SHP77 (cell line): ENCODE results near the gene RTRAF.

Experiments used
- DNase-seq, 2 experiments: peaks; one replicate each; lab custom pipeline; 2025; lab: John Stamatoyannopoulos, UW

Gene RTRAF

DNA sequence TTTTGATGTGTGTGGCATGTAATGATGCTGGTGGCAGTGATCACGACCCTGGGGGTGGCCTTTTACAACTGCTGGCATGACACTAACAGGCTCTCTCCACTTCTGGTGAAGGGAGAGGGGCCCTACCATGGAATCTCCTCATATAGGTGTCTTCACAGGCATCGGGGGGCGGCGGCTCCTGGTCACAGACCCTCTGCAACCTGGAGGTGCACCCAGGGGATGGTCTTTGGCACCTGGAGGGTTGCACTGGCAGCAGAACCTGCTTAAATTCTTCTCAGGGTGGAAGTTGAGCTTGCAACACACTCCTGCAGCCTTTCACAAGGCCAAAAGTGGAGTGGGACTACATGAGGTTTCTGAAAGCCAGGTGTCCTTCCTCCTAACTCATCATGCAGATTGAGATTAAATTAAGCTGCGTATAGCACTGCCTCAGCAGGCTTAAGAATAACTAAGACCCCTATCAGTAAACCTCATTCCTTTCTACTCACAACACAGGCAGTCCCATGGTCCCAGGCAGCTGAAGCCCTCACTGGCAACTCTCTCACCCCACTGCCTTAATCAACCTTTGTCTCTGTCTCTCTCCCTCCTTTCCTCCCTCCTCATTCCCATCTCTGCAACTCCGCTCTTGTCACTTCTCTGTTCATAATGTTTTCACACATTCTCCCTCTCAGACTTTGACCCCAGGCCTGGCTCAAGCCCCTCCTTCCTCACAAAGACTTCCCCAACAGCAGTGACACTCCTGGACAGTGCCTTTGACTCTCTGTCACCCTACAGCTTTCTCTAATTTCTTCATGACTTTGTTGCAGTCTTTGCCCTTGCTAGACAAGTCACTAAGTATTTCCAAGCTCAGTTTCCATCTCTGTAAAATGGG is 60.6 kb downstream of the RTRAF start:
- no peak for DNase-seq

DNA sequence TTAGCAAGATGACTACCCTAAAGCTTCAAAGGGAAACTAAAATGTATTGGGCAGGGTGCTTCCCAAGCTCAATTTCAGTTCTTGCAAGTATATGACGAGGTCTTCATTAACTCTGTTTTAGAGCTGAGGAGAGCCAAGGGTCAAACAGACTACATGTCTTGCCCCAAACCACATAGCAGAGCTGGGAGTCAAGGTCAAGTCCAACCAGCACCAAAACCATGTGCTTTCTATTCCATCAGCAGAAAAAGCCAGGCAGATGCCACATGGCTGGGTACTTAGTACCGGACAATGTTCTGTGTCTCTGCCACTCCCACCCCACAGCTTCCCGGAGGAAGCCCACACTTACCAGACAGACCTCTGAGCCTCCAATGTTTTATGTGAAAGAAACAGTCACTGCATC is 61.9 kb downstream of the RTRAF start:
- no peak for DNase-seq

DNA sequence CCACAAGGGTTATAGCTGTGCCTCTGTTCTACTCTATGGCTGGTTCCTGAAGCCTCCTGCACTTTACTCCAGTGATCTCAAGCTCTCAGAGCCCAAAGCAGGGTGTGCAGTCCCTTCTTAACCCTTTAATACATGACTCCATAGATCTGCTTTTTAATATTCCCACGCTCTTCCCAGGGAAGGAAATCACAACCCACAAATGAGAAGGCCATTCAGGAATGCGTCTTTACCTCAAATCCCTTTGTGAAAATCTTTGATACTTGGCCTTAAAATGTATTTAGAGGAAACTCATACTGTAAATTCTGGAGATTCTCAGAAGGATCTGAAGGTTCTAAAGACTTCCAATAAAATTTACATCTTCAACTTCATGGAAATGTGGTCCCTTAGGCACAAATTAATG is 62.5 kb downstream of the RTRAF start:
- DNase-seq: no peak

DNA sequence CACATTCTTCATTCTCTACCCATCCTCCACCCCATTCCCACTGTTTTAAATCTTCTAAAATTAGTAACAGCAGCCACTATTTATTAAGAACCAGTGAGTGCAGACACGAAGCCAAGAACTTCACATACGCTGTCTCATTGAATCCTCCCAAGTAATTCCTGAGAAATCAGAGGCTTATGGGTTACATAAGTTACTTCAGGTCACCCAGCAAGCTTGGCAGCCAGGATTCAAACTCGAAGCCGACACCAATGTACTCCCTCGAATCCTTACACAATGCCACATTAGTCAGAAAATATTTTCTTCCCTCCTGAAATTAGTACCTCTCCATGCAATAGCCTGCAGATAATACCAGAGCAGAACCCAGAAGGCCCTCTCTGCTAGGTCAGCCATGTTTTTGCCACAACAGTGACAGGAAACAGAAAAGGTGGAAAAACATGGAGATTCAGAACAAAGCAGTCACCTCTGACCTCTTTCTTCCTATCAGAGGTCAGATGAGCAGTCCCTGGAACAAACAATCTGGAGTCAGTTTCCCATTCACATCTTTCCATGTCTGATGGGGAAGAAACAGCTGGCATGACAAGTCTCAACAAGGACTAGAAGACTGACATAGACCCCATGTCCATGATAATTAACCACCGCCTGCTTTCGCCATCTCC is 63.1 kb downstream of the RTRAF start:
- DNase-seq: no peak

DNA sequence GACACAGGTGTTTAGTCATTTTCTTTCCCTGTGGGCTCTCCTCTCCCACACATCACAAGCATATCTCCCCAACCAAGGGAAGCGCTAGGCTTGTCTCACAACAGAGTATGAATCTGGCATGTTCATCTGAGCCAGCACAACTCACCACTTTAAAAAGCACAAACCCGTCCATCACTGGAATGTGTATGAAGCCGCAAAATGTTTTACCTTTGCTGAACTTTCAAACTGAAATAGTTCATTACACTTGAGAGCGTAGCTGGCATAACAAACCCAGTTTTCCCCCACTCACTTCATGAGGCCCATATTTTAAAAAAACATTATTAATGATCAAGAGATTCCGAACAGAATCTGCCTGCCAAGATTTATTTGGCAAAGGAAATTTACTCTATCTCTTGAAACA is 63.7 kb downstream of the RTRAF start:
- no peak for DNase-seq

DNA sequence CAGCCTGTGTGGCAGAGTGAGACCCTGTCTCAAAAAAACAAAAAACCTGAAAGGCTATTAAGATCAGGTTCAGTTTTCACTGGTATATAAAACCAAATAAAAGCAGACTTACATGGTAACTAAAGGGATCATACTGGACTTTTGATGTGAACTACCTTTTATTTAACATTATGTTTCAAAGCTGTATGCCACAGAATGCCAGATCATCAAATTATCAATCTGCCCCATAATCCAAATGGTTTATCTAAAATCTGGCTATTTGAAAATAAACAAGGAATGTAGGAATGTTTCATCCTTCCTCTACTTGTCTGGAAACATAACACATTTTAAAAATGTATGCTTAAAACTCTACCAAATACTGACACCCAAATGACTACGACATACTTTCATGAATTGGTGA is 65.3 kb downstream of the RTRAF start:
- DNase-seq: no peak

DNA sequence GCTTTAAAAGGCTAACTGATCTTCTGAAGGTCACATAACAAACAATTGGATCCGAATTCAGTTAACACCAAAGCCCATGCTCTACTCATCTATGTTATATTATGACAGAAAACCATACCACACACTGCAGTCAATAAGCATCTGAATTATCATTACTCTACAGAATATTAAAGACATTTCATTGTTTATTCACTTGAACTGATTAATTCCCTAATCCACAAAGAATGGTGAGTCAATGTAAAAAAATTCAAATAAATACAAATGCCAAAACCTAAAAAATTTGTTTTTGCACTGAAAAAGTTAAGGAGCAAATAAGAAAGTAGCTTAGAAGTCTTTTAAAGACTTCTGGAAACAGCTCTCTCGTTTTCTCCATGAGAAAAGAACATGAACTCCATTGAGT is 65.8 kb downstream of the RTRAF start:
- no peak for DNase-seq

DNA sequence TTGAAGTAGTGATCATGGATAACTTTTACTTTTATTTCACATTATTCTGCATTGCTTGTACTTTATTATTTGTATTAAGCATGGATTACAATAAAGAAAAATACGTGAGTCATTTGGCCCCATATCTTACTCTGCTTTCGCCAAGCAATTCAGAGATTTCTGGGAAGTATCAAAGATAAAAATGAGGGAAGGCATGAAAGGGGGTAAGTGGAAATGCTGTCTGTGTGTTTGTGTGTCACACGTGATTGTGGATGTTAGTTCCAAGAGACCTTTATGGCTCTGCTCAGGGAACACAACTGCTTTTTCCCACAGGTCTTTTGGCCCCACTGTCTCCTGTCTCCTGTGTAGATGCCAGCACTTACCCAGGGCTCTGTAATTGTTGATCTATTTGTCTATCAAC is 69.0 kb downstream of the RTRAF start:
- DNase-seq: no peak

DNA sequence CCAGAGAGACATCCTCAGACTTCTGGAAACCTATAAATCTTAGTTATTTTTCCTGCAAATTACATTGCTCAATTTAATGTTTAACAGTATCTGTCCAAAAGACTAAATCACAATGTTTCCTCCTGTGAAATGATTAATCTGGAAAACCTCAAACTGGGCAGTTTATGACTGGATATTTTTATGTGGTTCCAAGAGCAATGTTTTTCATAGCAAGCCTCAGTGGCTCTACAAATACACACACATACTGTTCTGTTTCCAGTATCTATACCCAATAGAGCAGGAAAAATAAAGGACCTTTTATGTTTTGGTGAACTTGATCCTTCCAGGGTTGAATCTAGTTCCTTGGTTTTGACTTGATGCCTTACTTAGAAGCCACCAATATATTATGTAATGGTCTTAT is 70.3 kb downstream of the RTRAF start:
- DNase-seq: no peak

DNA sequence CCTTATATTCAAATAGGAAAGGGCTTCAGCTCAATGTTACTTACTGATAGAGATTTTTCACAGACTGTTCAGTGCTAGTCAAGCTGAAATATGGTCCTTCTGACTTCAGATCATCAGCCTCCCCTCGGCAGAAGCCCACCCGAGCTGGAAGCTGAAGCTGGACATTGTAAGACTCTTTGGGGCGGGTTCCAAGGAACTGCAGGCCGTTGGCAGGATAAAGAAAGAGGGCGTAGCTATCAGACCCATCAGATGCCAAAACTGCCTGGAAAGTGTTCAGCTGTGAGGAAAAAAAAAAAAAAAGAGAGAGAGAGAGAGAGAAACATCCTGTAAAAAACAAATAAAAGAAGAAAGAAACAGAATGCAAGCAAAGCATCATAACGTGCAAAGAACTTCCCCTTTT is 70.7 kb downstream of the RTRAF start:
- DNase-seq: no peak
